WTC11 (cell line): ENCODE results near the gene KIF3B. TPM values are rescaled to one million over a fixed set of nuclear protein-coding genes. Genes with fewer than 3 reads are reported as not detected.

Experiments
- ATAC-seq: fragments of 200-7000 bp; cut with Tn5 transposase; 2 replicates; pipeline ENCODE4 v1.10.0; 2021; ENCODE audit warnings: mild to moderate bottlenecking, moderate library complexity
- CTCF ChIA-PET: fragments of 300-600 bp; sonication (Branson Sonifier 250); formaldehyde crosslinking; loops from one replicate; lab custom pipeline; 2021; ENCODE audit warnings: antibody characterized with exemption; lab: Charles Lee
- POLR2A ChIA-PET: fragments of 350-600 bp; sonication (Branson Sonifier 250); formaldehyde crosslinking; loops from one replicate; lab custom pipeline; 2021; ENCODE audit warnings: antibody characterized with exemption; lab: Charles Lee
- DNase-seq: peaks from one replicate; pipeline ENCODE4 v3.0.0; 2021; ENCODE audit warnings: low spot score
- H3K27ac Mint-ChIP-seq: 2 replicates; pipeline ENCODE4 v1.8.0; 2021; ENCODE audit warnings: mixed read lengths
- H3K27me3 Mint-ChIP-seq: 2 replicates; pipeline ENCODE4 v1.8.0; 2021; ENCODE audit warnings: low read depth, mild to moderate bottlenecking, moderate library complexity, mixed read lengths
- H3K36me3 Mint-ChIP-seq: 2 replicates; pipeline ENCODE4 v1.8.0; 2021; ENCODE audit warnings: mixed read lengths
- H3K4me1 Mint-ChIP-seq: 2 replicates; pipeline ENCODE4 v1.8.0; 2022; ENCODE audit warnings: mixed read lengths
- H3K4me3 Mint-ChIP-seq: 2 replicates; pipeline ENCODE4 v1.8.0; 2021; ENCODE audit warnings: mild to moderate bottlenecking, moderate library complexity, mixed read lengths
- H3K9me3 Mint-ChIP-seq: 2 replicates; pipeline ENCODE4 v1.8.0; 2021; ENCODE audit warnings: mixed read lengths
- ATF1 ChIP-seq: sonication (generic); formaldehyde crosslinking; IDR thresholded peaks from 2 replicates; pipeline ENCODE4 v1.8.1; 2023; ENCODE audit warnings: mild to moderate bottlenecking, moderate library complexity, missing genetic modification reagents
- EMX1 ChIP-seq: fragments of 250-450 bp; sonication (Bioruptor Pico); IDR thresholded peaks from 2 replicates; pipeline ENCODE4 v1.8.0; 2021; ENCODE audit warnings: mild to moderate bottlenecking
- GTF2I ChIP-seq: fragments of 250-450 bp; sonication (Bioruptor Pico); conservative IDR thresholded peaks from 2 replicates; pipeline ENCODE4 v1.4.0; 2021; ENCODE audit warnings: mild to moderate bottlenecking
- HMGA2 ChIP-seq: fragments of 250-450 bp; sonication (Bioruptor Pico); IDR thresholded peaks from 2 replicates; pipeline ENCODE4 v1.4.0; 2021; ENCODE audit warnings: mild to moderate bottlenecking, moderate library complexity
- JAZF1 ChIP-seq: fragments of 250-450 bp; sonication (Bioruptor Pico); IDR thresholded peaks from 2 replicates; pipeline ENCODE4 v1.9.0; 2021; ENCODE audit warnings: moderate library complexity, mild to moderate bottlenecking, inconsistent platforms
- NFATC4 ChIP-seq: fragments of 250-450 bp; sonication (Bioruptor Pico); IDR thresholded peaks from 2 replicates; pipeline ENCODE4 v1.9.0; 2021; ENCODE audit warnings: mild to moderate bottlenecking
- NFYB ChIP-seq: sonication (generic); formaldehyde crosslinking; conservative IDR thresholded peaks from 2 replicates; pipeline ENCODE4 v1.8.0; 2022; ENCODE audit warnings: low read depth, missing genetic modification reagents
- NR2C2 ChIP-seq: sonication (generic); formaldehyde crosslinking; IDR thresholded peaks from 2 replicates; pipeline ENCODE4 v1.8.0; 2022; ENCODE audit warnings: mild to moderate bottlenecking, missing genetic modification reagents
- RORB ChIP-seq: fragments of 250-450 bp; sonication (Bioruptor Pico); IDR thresholded peaks from 2 replicates; pipeline ENCODE4 v1.9.0; 2021; ENCODE audit warnings: mild to moderate bottlenecking
- TEAD1 ChIP-seq: sonication (generic); formaldehyde crosslinking; IDR thresholded peaks from 2 replicates; pipeline ENCODE4 v1.8.0; 2022; ENCODE audit warnings: mild to moderate bottlenecking, missing genetic modification reagents
- TEAD4 ChIP-seq: sonication (generic); formaldehyde crosslinking; IDR thresholded peaks from 2 replicates; pipeline ENCODE4 v1.8.0; 2022; ENCODE audit warnings: mild to moderate bottlenecking, missing genetic modification reagents
- ZNF317 ChIP-seq: sonication (generic); formaldehyde crosslinking; IDR thresholded peaks from 2 replicates; pipeline ENCODE4 v1.8.1; 2023; ENCODE audit warnings: low read depth, mild to moderate bottlenecking, moderate library complexity, missing genetic modification reagents, borderline replicate concordance
- total RNA-seq: library from RNA; stranded (reverse); gene quantifications from 3 replicates; pipeline ENCODE4 v1.2.3, GENCODE V29; 2021
- TF ChIP-seq, protein P1 (sequence below): sonication (generic); formaldehyde crosslinking; IDR thresholded peaks from 2 replicates; pipeline ENCODE4 v1.8.1; 2023; ENCODE audit warnings: mild to moderate bottlenecking, missing genetic modification reagents, borderline replicate concordance
- TF ChIP-seq, protein P2 (sequence below): sonication (generic); formaldehyde crosslinking; IDR thresholded peaks from 2 replicates; pipeline ENCODE4 v1.8.0; 2022; ENCODE audit warnings: mild to moderate bottlenecking, missing genetic modification reagents
- TF ChIP-seq, protein P3 (sequence below): sonication (generic); formaldehyde crosslinking; IDR thresholded peaks from 2 replicates; pipeline ENCODE4 v1.8.1; 2022; ENCODE audit warnings: missing genetic modification reagents, borderline replicate concordance
- TF ChIP-seq, protein P4 (sequence below): sonication (generic); formaldehyde crosslinking; IDR thresholded peaks from 2 replicates; pipeline ENCODE4 v1.8.1; 2023; ENCODE audit warnings: mild to moderate bottlenecking, missing genetic modification reagents, moderate library complexity
- TF ChIP-seq, protein P5 (sequence below): sonication (generic); formaldehyde crosslinking; IDR thresholded peaks from 2 replicates; pipeline ENCODE4 v1.8.0; 2022; ENCODE audit warnings: mild to moderate bottlenecking, missing genetic modification reagents
- TF ChIP-seq, protein P6 (sequence below): sonication (generic); formaldehyde crosslinking; IDR thresholded peaks from 2 replicates; pipeline ENCODE4 v1.8.1; 2022; ENCODE audit warnings: mild to moderate bottlenecking, missing genetic modification reagents, moderate library complexity, borderline replicate concordance

Gene KIF3B
- total RNA-seq, 1 experiment from 2014 or later: 21.5 TPM

DNA sequence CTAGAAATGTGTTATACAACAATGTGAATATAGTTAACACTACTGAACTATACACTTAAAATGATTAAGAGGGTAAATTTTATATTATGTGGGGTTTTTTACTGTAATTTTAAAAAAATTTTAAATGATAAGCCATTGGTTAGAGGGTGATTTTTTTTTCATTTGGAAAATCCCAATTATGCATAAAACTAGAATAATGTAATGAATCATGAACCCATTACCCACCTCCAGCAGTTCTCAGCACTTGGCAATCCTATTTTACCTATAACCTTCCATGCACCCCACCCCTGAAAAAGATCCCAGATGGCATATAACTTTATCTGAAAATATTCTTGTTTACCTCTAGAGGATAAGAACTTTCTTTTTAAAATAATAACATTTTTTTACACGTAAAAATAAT is 13.7 kb downstream of the KIF3B start (continued):
- TF ChIP-seq, protein P1, sequence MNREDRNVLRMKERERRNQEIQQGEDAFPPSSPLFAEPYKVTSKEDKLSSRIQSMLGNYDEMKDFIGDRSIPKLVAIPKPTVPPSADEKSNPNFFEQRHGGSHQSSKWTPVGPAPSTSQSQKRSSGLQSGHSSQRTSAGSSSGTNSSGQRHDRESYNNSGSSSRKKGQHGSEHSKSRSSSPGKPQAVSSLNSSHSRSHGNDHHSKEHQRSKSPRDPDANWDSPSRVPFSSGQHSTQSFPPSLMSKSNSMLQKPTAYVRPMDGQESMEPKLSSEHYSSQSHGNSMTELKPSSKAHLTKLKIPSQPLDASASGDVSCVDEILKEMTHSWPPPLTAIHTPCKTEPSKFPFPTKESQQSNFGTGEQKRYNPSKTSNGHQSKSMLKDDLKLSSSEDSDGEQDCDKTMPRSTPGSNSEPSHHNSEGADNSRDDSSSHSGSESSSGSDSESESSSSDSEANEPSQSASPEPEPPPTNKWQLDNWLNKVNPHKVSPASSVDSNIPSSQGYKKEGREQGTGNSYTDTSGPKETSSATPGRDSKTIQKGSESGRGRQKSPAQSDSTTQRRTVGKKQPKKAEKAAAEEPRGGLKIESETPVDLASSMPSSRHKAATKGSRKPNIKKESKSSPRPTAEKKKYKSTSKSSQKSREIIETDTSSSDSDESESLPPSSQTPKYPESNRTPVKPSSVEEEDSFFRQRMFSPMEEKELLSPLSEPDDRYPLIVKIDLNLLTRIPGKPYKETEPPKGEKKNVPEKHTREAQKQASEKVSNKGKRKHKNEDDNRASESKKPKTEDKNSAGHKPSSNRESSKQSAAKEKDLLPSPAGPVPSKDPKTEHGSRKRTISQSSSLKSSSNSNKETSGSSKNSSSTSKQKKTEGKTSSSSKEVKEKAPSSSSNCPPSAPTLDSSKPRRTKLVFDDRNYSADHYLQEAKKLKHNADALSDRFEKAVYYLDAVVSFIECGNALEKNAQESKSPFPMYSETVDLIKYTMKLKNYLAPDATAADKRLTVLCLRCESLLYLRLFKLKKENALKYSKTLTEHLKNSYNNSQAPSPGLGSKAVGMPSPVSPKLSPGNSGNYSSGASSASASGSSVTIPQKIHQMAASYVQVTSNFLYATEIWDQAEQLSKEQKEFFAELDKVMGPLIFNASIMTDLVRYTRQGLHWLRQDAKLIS: no peak
- TF ChIP-seq JAZF1 (CRISPR knock-in tag) (no peak), HMGA2 (no peak), GTF2I (CRISPR knock-in tag) (no peak)
- TF ChIP-seq, protein P2, sequence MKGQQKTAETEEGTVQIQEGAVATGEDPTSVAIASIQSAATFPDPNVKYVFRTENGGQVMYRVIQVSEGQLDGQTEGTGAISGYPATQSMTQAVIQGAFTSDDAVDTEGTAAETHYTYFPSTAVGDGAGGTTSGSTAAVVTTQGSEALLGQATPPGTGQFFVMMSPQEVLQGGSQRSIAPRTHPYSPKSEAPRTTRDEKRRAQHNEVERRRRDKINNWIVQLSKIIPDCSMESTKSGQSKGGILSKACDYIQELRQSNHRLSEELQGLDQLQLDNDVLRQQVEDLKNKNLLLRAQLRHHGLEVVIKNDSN (CRISPR knock-in tag): no peak

DNA sequence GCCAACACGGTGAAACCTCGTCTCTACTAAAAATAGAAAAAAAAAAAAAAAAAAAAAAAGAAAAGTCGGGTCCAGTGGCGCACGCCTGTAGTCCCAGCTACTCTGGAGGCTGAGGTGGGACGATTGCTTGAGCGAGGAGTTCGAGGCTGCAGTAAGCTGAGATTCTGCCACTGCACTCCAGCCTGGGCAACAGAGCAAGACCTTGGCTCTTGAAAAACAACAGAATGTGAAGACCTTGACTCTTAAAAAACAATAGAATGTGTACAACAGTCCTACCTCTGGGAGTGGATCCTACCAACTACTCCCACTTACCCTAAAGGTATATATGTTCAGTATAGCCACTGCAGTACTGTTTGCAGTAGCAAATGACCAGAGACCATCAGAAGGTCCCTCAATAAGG is 15.1 kb downstream of the KIF3B start:
- DNase-seq (no peak), ATAC-seq (no peak)
- no peaks in the 10 kb centered on the region for H3K36me3 Mint-ChIP-seq
- no peaks in the 10 kb centered on the region for H3K9me3 Mint-ChIP-seq
- no peaks in the 10 kb centered on the region for H3K27me3 Mint-ChIP-seq
- ChIA-PET CTCF (interaction anchor here (0.7 kb wide), 1 partner anchor 363 kb away, joined by 4 read pairs; no protein-coding TSS in a partner anchor), POLR2A (no interaction called here)
- TF ChIP-seq ATF1 (no peak), EMX1 (CRISPR knock-in tag) (no peak), NFYB (no peak), TEAD1 (CRISPR knock-in tag) (no peak), TEAD4 (no peak), RORB (CRISPR knock-in tag) (no peak), ZNF317 (CRISPR knock-in tag) (no peak), NFATC4 (CRISPR knock-in tag) (no peak), NR2C2 (CRISPR knock-in tag) (no peak)
- TF ChIP-seq, protein P3, sequence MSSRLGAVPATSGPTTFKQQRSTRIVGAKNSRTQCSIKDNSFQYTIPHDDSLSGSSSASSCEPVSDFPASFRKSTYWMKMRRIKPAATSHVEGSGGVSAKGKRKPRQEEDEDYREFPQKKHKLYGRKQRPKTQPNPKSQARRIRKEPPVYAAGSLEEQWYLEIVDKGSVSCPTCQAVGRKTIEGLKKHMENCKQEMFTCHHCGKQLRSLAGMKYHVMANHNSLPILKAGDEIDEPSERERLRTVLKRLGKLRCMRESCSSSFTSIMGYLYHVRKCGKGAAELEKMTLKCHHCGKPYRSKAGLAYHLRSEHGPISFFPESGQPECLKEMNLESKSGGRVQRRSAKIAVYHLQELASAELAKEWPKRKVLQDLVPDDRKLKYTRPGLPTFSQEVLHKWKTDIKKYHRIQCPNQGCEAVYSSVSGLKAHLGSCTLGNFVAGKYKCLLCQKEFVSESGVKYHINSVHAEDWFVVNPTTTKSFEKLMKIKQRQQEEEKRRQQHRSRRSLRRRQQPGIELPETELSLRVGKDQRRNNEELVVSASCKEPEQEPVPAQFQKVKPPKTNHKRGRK: no peak
- TF ChIP-seq, protein P4, sequence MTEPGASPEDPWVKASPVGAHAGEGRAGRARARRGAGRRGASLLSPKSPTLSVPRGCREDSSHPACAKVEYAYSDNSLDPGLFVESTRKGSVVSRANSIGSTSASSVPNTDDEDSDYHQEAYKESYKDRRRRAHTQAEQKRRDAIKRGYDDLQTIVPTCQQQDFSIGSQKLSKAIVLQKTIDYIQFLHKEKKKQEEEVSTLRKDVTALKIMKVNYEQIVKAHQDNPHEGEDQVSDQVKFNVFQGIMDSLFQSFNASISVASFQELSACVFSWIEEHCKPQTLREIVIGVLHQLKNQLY (CRISPR knock-in tag): no peak
- TF ChIP-seq, protein P5, sequence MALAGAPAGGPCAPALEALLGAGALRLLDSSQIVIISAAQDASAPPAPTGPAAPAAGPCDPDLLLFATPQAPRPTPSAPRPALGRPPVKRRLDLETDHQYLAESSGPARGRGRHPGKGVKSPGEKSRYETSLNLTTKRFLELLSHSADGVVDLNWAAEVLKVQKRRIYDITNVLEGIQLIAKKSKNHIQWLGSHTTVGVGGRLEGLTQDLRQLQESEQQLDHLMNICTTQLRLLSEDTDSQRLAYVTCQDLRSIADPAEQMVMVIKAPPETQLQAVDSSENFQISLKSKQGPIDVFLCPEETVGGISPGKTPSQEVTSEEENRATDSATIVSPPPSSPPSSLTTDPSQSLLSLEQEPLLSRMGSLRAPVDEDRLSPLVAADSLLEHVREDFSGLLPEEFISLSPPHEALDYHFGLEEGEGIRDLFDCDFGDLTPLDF (CRISPR knock-in tag): no peak
- TF ChIP-seq, protein P6, sequence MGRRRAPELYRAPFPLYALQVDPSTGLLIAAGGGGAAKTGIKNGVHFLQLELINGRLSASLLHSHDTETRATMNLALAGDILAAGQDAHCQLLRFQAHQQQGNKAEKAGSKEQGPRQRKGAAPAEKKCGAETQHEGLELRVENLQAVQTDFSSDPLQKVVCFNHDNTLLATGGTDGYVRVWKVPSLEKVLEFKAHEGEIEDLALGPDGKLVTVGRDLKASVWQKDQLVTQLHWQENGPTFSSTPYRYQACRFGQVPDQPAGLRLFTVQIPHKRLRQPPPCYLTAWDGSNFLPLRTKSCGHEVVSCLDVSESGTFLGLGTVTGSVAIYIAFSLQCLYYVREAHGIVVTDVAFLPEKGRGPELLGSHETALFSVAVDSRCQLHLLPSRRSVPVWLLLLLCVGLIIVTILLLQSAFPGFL (CRISPR knock-in tag): no peak
- no peak overlapping the region for H3K27ac Mint-ChIP-seq
- no peak overlapping the region for H3K4me3 Mint-ChIP-seq
- no peaks in the 10 kb centered on the region for H3K4me1 Mint-ChIP-seq
